ENCODE data around the gene PAN3.

GRCh38 chr13:28136916-28137315 is 1.4 kb upstream of the PAN3 start:
- TF ChIP-seq CHD2 (IDR thresholded peaks at IDR 0.05; ENCODE audit: low read length), result no peak
- TF ChIP-seq CTCF (IDR thresholded peaks at IDR 0.05; ENCODE audit: control extremely low read depth in 1 of 3, insufficient read depth in 1 of 3, low read depth in 1 of 3, low read length in 3 of 3), result no peak
- no peak for TF ChIP-seq CREB1 (IDR thresholded peaks at IDR 0.05)
- TF ChIP-seq KDM5A (IDR thresholded peaks at IDR 0.05; ENCODE audit: low read length), result no peak
